Activated CD4-positive, alpha-beta T cell treated with anti-CD3 and anti-CD28 coated beads, Interleukin-2, amount 50 U/mL, for 48 hours (primary cell): ENCODE results near the gene TTC28.
A peak's percentile ranks its signal among the peaks of the same experiment; 100 is the strongest.
"Not testable (repeated sequence)": the region's sequence is repeated elsewhere in the genome, so short reads cannot be mapped to it uniquely, and the experiment has no call there.

Experiments used
- DNase-seq, 2 experiments: peaks; one replicate each; pipeline ENCODE4 v3.0.0-alpha.2; 2020

The TTC28 gene

GRCh38 chr22:28679611-28680287 is at the start of gene TTC28:
Gene TTC28, minus strand, starts transcription at chr22:28679840. Its CDS starts 117 bp downstream, at chr22:28679723.
- peak; percentile 12 to 21 for DNase-seq

GRCh38 chr22:28728621-28729313 is 49.1 kb upstream of the TTC28 start:
- DNase-seq = no peak

- DNase-seq = no peak
These were observed 48.4 kb upstream of the TTC28 start for GRCh38 chr22:28728002-28728401.

- DNase-seq = no peak
These were observed 38.4 kb upstream of the TTC28 start for GRCh38 chr22:28718044-28718443.

DNA sequence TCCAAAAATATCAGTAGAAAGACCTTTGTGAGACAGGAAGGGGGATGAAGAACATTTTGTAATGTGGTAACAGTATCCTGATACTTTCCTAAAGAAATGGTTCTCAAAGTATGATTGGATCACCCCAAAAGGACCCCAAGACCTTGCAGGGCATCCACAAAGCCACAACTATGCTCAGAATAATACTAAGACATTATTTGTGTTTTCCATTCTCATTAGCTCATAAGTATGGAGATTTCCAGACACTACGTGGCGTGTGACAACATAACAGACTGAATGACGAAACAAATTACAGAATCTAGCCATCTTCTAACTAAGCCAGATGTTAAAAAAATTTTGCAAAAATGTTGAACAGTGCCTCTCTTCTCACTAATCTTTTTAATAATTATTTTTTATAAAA is 37.0 kb upstream of the TTC28 start:
- DNase-seq = no peak

DNA sequence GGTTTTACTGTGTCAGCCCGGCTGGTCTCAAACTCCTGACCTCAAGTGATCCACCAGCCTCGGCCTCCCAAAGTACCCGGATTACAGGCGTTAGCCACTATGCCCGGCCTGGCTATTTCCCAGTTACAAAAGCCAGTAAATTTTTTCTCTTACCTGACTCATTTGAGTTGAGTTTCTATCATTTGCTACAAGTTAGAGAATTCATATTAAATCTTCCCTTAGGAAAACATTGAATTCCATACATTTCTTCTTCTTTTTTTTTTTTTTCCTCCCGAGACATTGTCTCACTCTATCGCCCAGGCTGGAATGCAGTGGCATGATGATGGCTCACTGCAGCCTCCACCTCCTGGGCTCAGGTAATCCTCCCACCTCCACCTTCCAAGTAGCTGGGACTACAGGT is 36.0 kb upstream of the TTC28 start:
- DNase-seq = no peak

GRCh38 chr22:28714043-28714628 is 34.5 kb upstream of the TTC28 start:
- DNase-seq = no peak

GRCh38 chr22:28711820-28712777 is 32.5 kb upstream of the TTC28 start:
- DNase-seq = no peak

- DNase-seq = no peak
These were observed 31.7 kb upstream of the TTC28 start for GRCh38 chr22:28711341-28711740.

- no peak for DNase-seq
These were observed 31.0 kb upstream of the TTC28 start for GRCh38 chr22:28710576-28711191.

DNA sequence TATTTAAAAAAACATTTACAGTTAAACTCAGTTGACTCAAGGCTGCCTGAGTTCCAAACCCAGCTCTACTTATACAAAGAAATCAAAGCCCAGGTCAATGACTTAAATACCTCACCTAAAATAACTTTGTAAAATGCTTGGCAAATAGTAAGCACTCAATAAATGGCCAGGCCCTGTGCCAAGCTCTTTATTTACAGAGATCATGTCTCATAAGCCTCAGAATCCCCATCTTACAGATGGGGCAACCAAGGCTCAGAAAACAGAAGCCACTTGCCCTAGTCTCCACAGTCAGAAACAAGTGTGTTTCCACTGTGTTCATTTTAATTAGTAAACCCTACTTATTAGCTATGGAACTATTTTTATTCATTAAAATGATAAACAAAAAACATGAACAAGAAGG is 30.5 kb upstream of the TTC28 start:
- no peak for DNase-seq

GRCh38 chr22:28706845-28707244 is 27.2 kb upstream of the TTC28 start:
- DNase-seq = no peak

- DNase-seq = no peak
These were observed 23.8 kb upstream of the TTC28 start for GRCh38 chr22:28703436-28703835.

- no peak for DNase-seq
These were observed 23.3 kb upstream of the TTC28 start for GRCh38 chr22:28702891-28703290.

DNA sequence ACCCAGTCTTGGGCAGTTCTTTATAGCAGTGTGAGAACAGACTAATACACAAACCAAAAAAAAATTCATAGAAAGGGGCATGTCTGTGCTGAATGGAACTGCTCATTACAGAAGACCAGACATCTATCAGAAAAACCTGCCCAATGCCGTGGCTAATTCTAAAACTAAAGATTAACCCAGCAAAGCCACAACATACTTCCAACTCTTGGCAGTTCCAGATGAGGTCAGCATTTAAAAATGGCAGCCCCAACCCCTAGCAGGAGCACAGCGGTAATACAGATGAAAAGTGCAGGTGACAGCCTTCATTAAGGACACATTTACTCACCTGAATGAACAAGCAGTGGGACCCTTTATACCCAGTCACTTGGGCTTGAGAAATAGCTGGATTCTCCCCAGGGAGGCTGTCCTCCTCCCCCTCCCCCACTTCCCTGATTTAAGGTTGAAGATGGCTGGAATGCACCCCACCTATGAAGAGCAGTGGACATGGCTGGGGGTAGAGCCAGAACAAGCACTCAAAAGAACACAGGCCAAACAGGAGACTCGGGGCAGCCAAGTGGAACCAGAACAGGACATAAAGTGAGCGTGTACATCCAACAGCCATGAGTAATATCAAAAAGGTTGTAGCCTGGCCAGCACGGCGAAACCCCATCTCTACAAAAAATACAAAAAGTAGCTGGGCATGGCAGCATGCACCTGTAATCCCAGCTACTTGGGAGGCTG is 13.6 kb upstream of the TTC28 start:
- not testable (repeated sequence) for DNase-seq

GRCh38 chr22:28689796-28690195 is 10.2 kb upstream of the TTC28 start:
- not testable (repeated sequence) for DNase-seq

DNA sequence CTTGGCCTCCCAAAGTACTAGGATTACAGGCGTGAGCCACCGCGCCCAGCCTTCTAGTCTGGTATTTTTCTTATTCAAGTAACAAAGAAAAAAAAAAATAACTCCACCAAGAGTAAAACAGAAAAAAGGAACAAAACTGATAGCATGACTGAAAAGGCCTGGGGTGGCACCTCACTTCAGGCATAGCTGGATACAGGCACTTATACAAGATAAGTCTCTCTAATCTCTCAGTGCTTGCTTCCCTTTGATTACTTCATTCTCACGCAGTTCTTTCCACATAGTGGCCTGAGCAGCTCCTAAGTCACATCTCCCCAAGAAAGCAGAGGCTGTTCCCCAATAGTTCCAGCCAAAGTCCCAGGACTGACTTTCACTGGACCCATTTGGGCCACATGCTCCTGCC is 3.3 kb upstream of the TTC28 start:
- not testable (repeated sequence) for DNase-seq

GRCh38 chr22:28680813-28681490 is 1.3 kb upstream of the TTC28 start:
- DNase-seq = not testable (repeated sequence)

DNA sequence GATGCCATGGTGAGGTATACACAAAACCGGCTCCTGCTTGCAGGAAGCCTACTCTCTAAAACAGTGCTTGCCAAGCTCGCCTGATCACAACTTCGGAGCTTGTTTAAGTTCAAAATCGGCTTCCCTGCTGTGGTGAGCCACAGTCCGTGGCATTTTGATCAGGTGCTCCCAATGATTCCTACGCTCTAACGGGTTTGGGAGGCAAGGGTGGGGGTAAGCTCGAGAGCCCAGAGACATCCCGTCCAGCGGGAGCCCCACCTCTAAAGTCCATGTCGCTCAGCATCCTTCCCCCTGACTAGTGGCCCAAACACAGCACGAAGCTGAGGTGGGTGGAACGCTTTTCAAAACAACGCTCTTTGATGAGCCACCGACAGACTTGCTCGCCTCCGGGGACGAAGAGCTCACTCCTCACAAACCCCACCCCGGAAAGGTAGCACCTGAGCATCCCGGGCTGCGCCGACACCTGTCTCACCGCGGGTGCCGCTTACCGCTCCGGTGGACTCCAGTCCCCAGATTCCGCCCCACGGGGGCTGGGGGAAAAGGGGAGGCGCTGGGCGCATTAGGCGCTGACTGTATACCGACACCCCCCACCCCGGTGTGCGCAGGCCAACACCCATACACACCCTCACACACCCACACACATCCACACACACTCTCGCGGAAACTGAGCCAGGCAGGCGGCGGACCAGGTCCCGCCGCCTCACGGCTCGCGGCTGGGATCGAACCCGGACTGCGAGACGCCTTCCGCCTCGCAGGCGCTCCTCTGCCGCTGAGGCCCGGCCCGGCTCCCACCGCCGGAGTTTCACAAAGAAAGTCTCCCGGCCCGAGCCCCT is 646 bp downstream of the TTC28 start:
- DNase-seq = not testable (repeated sequence)

GRCh38 chr22:28678170-28678569 is 1.5 kb downstream of the TTC28 start:
- not testable (repeated sequence) for DNase-seq
